ENCODE measurements around the gene NECAB3.

Gene NECAB3

GRCh38 chr20:33696448-33696847 lies 22.2 kb upstream of the NECAB3 start:
- DNase-seq (ENCODE audit: low spot score), result no peak

GRCh38 chr20:33694639-33695012 lies 20.4 kb upstream of the NECAB3 start:
- DNase-seq (ENCODE audit: low spot score), result no peak

- DNase-seq (ENCODE audit: low spot score), result no peak
These were observed 19.8 kb upstream of the NECAB3 start for GRCh38 chr20:33693741-33694638.

GRCh38 chr20:33693289-33693688 lies 19.1 kb upstream of the NECAB3 start:
- DNase-seq (ENCODE audit: low spot score), result no peak

GRCh38 chr20:33689973-33690372 lies 15.7 kb upstream of the NECAB3 start:
- DNase-seq (ENCODE audit: low spot score), result peak; percentile 92

GRCh38 chr20:33689493-33689892 lies 15.3 kb upstream of the NECAB3 start:
- no peak for DNase-seq (ENCODE audit: low spot score)

GRCh38 chr20:33688938-33689424 lies 14.8 kb upstream of the NECAB3 start:
- no peak for DNase-seq (ENCODE audit: low spot score)

- no peak for DNase-seq (ENCODE audit: low spot score)
These were observed 14.0 kb upstream of the NECAB3 start for GRCh38 chr20:33687993-33688937.

GRCh38 chr20:33687370-33687915 lies 13.2 kb upstream of the NECAB3 start:
- no peak for DNase-seq (ENCODE audit: low spot score)

GRCh38 chr20:33686984-33687366 lies 12.7 kb upstream of the NECAB3 start:
- DNase-seq (ENCODE audit: low spot score), result no peak

- DNase-seq (ENCODE audit: low spot score), result peak; percentile 95
These were observed 12.1 kb upstream of the NECAB3 start, which contains the start of gene E2F1 for GRCh38 chr20:33686100-33686983. Gene E2F1, minus strand, starts transcription at chr20:33686385. Its CDS starts 121 bp downstream, at chr20:33686264.

- DNase-seq (ENCODE audit: low spot score), result no peak
These were observed 11.3 kb upstream of the NECAB3 start for GRCh38 chr20:33685328-33686099.

- no peak for DNase-seq (ENCODE audit: low spot score)
These were observed 10.5 kb upstream of the NECAB3 start for GRCh38 chr20:33684533-33685327.

GRCh38 chr20:33681728-33682353 lies 7.6 kb upstream of the NECAB3 start:
- DNase-seq (ENCODE audit: low spot score), result no peak

- no peak for DNase-seq (ENCODE audit: low spot score)
These were observed 7.1 kb upstream of the NECAB3 start for GRCh38 chr20:33681288-33681687.

- no peak for DNase-seq (ENCODE audit: low spot score)
These were observed 6.5 kb upstream of the NECAB3 start for GRCh38 chr20:33680686-33681085.

- DNase-seq (ENCODE audit: low spot score), result no peak
These were observed 5.7 kb upstream of the NECAB3 start for GRCh38 chr20:33679758-33680485.

GRCh38 chr20:33677991-33678702 lies 3.9 kb upstream of the NECAB3 start:
- DNase-seq (ENCODE audit: low spot score), result no peak
